Stimulated activated CD8-positive, alpha-beta memory T cell treated with anti-CD3 and anti-CD28 coated beads, Interleukin-15, amount 100 ng/mL, for 24 hours (primary cell): ENCODE data around the gene DCLRE1B.

Experiments used
- DNase-seq: peaks from one replicate; pipeline ENCODE4 v3.0.0-alpha.2; 2020; ENCODE audit warnings: low read depth

DCLRE1B gene

DNA sequence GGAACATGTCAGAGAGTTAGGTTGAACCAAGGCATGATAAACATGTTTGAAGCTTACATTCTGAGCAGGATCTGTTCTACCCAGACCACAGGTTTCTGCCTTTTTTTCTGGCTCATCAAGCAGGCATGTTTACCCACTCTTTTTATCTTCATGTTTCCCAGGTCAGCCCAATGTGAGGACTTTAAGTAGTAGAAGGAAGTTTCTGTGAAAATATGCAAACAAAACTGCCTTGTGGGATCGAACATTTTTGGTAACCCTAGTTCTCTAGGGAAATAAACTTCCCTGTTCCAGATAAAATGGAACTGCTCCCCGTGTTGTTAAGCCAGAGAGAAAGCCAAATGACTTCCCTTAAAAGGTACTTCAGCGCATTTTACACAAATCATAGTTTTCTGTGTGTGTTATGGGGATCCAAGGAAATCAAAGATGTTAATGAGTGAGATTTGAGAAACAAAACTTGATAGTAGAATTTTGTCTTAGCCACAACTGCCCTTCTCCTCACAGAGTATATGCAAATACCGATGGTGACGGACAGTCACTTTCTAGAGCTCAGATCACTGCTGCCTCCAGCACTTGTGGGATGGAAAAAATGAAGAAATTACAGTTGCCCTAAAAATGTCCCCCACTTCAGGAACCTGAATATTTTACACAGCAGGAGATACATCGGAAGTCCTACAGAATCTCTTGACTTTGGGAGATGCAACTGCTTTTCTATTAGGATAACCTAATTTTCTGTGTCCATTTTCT, 23.2 kb downstream of the DCLRE1B start:
- no peak for DNase-seq

DNA sequence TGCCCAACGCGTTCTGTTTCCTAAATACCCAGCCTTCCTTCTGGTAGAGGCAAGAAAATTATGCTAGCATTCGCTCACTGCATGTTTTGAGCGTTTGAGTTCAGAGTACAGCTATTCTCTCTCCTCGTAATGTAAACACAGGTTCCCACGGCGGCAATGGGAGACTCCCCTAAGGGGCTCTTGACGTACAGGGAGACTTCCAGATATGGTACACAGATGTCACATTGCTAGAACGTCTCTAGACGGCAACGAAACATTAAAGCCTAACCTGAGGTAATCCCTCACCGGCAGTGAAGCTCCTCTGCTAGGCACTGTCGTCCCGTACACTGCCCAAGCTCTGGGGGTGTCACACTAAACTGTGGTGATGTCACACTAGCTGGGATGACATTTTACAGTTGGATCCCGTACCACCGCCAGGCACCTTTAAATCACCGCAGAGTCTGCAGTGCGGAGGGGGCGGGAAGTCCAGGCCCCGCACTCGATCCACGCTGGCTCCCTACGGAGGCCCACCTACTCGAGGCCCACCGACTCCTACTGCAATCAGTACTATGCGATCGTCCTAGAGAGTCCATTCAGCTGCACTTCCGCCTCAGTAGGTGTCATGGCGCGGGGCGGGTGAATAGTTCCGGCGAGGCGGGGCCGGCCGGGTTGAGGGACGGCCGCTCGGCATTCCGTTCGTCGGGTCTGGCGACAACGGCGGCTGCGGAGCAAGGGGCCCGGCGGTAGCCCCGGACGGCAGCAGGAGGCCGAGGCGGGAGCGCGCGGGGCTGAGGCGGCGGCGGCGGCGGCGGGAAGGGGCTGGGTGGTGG, 24.0 kb downstream of the DCLRE1B start, which contains the start of gene HIPK1:
Gene HIPK1 (plus strand): TSS at position 384 of the 809 bp plus-strand sequence.
- peak; percentile 81 for DNase-seq

DNA sequence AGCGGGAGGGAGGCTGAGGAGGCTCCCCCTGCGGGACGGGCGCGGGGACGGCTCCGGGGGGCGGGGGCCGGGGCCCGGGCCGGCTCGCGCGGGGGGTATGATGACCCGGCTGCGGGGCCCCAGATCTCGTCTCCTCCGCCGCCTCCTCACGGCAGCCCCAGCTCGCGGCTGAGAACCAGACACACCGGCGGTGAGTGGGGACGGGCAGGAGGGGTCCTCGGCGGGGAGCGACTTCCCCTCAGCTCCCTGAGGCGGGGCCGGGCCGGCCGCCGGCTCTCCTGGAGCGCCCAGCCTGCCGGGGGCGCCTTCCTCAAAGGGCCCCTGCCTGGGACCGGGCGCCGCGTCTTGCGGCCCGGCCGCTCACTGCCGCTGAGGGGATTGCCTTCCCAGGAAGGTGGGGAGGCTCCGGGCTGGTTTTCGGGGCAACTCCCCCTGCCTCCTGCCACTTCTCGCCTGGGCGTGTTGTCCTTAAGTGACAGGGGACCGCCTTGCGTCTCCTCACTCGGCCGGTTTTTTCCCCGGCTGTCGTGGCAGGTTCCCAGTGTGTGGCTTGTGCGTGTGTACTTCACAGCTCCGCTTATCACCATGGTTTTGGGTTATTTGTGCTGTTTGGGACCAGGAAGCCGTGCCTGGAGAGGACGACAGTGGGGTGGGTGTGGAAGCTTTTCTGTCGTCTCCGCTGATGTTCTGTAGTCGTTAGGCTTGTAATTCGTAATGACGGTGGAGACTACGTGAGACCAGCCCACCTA, 24.8 kb downstream of the DCLRE1B start:
- peak; percentile 29 for DNase-seq

DNA sequence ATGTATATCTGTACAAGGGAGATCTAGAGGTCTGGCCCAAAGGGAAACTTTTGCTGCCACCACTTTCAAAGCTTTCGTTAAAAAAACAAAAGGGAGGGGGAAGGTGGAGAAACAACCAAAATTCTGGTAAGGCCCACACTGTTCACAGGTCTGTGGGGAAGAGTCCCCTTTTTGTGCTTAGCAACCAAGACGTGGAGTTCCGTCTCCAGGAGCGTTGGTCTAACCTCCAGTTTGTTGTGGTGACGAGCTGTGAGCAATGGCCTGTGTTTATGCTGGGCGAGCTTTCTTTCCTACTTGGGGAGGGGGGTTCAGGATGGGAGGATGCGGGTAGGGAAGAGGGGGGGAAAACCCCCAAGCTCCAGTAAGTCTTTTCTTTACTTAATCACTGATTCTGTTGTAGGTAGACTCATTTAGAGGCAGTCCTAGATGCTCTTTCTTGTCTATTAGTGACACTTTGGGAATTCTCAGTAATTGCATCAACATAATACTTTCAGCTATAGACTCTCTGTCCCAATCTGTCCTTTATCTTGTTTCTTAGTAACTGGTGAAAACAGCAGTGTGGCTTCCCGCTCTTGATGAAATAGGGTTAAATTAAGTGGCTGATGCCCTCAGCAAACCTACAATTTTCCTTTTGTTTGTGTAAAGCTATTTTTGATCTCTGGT, 25.5 kb downstream of the DCLRE1B start:
- peak; percentile 22 for DNase-seq

DNA sequence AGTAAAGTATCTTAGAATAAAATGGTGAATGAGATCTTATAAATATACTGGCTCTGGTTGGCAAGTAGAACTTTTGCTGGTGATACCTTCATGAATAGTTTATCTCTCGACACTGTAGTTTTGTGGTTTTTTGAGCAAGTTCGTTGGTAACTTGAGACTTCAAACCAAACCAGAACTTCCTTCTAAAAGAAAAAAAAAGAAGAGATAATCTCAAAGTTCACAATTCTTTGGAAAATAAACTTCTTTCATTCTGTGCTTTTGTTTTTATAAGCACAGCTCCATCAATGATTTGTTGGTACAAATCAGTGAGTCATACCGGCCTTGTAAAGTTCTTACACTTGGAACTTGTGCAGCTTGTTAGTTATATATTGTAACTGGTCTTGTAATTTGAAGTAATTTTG, 26.3 kb downstream of the DCLRE1B start:
- no peak for DNase-seq

DNA sequence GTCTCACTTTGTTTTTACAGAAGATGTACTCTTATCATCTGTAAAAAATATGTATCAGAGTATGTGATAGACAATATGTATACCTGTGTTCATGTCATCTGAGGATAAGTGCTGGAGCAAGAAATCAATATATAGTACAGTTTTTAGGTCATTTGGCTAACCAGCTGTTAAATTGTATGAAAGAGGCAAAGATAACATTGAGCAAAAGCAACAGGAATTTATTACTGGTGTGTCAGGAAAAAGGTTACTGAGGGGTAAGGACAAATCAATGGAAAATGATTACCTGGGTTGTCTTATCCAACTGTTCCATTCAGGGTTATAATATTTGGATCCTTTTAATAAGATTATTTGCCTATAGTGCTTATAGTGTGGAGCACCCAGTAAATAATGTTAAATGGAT, 28.9 kb downstream of the DCLRE1B start:
- no peak for DNase-seq

GRCh38 chr1:113934511-113935055, 29.5 kb downstream of the DCLRE1B start:
- no peak for DNase-seq

DNA sequence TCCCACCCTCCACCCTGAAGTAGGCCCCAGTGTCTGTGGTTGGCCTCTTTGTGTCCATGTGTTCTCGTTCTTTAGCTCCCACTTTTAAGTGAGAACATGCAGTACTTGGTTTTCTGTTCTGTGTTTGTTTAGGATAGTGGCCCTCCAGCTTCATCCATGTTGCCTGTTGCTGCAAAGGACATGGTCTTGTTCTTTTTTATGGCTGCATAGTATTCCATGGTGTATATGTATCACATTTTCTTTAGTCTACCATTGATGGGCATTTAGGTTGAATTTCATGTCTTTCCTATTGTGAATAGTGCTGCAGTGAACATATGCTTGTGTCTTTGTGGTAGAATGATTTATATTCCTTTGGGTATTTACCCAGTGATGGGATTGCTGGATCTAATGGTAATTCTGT, 30.1 kb downstream of the DCLRE1B start:
- DNase-seq = no peak

DNA sequence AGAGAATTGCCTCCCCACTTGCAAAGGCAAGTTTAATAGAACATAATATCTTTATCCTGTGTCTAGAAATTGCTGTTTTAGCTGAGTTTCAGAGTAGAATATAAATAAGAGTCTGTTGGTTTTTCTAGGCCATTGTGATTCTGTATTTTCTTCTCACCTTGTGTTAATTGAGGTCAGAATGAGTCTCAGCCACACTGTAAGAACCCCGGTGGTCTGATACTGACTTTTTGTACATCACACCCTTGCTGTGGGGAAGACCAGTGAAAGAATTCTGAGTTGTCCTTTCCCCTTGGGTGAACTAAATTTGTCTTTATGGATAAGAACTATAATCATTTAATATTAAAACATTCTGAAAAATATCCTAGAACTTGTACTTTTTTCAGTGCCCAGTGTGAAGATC, 30.8 kb downstream of the DCLRE1B start:
- no peak for DNase-seq

GRCh38 chr1:113937146-113937545, 32.0 kb downstream of the DCLRE1B start:
- DNase-seq = no peak

DNA sequence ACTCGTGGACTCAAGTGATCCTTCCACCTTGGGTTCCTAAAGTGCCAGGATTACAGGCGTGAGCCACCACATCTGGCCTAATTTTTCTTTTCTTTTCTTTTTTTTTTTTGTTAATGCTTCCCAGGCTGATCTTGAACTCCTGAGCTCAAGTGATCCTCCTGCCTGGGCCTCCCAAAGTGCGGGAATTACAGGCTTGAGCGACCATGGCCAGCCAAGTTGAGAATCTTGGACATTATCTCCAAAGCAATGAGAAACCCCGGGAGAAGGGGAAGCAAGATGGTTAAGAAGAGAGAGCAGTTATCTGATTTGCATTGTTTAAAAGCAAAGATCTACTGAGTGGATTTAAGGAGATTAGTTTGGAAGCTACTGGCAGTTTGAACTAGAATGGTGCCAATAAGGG, 33.1 kb downstream of the DCLRE1B start:
- no peak for DNase-seq

GRCh38 chr1:113940365-113941244, 35.5 kb downstream of the DCLRE1B start:
- DNase-seq = no peak

GRCh38 chr1:113941245-113941559, 36.1 kb downstream of the DCLRE1B start:
- DNase-seq = no peak

GRCh38 chr1:113942527-113942926, 37.4 kb downstream of the DCLRE1B start:
- DNase-seq = no peak

- no peak for DNase-seq
These were observed 38.1 kb downstream of the DCLRE1B start for GRCh38 chr1:113943028-113943811.

DNA sequence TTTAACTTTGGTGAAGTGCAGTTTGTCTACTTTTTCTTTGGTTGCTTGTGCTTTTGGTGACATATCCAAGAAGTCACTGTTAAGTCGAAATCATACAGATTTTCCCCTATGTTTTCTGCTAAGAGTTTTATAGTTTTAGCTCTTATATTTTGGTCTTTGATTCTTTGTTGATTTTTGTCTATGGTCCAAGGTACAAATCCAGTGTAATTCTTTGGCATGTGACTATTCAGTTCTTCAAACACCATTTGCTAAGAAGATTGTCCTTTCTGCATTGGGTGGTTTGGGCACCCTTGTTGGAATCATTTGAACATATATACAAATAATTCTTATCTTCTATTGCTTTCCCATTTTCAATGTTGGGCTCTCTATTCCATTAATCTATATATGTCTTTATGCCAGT, 40.2 kb downstream of the DCLRE1B start:
- DNase-seq = no peak

GRCh38 chr1:113946112-113946511, 41.0 kb downstream of the DCLRE1B start:
- no peak for DNase-seq

- DNase-seq = no peak
These were observed 41.7 kb downstream of the DCLRE1B start for GRCh38 chr1:113946678-113947387.

DNA sequence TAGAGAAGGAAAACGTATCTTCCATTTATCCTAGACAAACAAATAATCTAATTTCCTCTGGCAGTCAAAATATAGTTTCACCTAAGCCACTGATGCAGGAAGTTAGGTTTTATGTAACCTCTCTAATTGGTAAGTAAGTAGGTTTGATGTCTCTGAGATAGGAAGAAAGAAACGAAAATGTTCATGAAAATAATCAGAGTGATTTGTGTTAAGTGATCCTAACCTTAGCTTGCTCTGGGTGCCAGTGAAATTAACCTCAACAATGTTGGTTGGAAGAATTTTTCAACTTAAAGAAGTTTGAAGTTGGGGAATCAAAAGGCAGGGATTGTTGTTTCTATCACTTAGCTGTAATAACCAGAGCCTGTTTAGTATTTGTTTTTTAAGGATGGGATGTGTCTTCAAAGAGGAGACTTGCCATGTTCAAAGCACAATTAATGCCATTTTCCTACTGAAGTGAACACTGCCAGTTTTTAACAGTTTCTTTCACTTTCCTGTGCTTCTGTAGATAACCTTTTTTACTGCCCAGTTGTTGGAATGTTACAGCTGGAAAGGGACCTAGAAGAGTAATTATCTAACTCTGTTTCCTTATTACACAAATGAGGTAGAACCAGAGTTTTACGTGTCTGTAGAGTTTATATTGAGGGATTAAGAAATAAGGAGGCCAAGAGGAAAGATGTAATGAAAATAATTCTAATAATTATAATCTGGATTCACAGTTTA, 42.4 kb downstream of the DCLRE1B start:
- no peak for DNase-seq
